Stimulated activated naive CD8-positive, alpha-beta T cell treated with anti-CD3 and anti-CD28 coated beads, Interleukin-15, amount 100 ng/mL, for 72 hours (primary cell): ENCODE measurements around the gene PAMR1.

Source experiments
- ATAC-seq: fragments of 150-1000 bp; cut with Tn5 transposase; 2 replicates; pipeline ENCODE4 v1.10.0; 2021; ENCODE audit warnings: mild to moderate bottlenecking, moderate library complexity
- DNase-seq, 2 donors: peaks; one replicate each; pipeline ENCODE4 v3.0.0; 2021 to 2022
- H3K27ac Mint-ChIP-seq, 2 donors: one replicate each; pipeline ENCODE4 v1.8.0; 2022; ENCODE audit warnings: mild to moderate bottlenecking in 2 of 2, mixed read lengths in 2 of 2, moderate library complexity in 2 of 2
- H3K27me3 Mint-ChIP-seq: one replicate; pipeline ENCODE4 v1.8.0; 2022; ENCODE audit warnings: mixed read lengths
- H3K4me1 Mint-ChIP-seq: one replicate; pipeline ENCODE4 v1.8.0; 2022; ENCODE audit warnings: mild to moderate bottlenecking, mixed read lengths
- H3K4me3 Mint-ChIP-seq, 2 donors: one replicate each; pipeline ENCODE4 v1.8.0; 2022; ENCODE audit warnings: mild to moderate bottlenecking in 2 of 2, mixed read lengths in 2 of 2, moderate library complexity in 1 of 2
- H3K9me3 Mint-ChIP-seq, 2 donors: one replicate each; pipeline ENCODE4 v1.8.0; 2022; ENCODE audit warnings: mixed read lengths in 2 of 2

The PAMR1 gene

GRCh38 chr11:35418282-35419183 is 106.9 kb downstream of the PAMR1 start:
- Mint-ChIP-seq H3K4me1 (peaks cover 23% of the 10 kb centered on the region), H3K9me3 (no peaks in the 10 kb centered on the region), H3K27me3 (peaks cover 99% of the 10 kb centered on the region), H3K27ac (no peak overlapping the region), H3K4me3 (peak overlapping the region; percentile 71 to 76)
- DNase-seq = peak in 1 of 2 donors; percentile 26
- ATAC-seq = peak; percentile 68

GRCh38 chr11:35415487-35415886 is 109.9 kb downstream of the PAMR1 start:
- ATAC-seq = no peak
- H3K4me3 Mint-ChIP-seq = no peak overlapping the region
- peaks cover 90% of the 10 kb centered on the region for H3K27me3 Mint-ChIP-seq

GRCh38 chr11:35414776-35415175 is 110.6 kb downstream of the PAMR1 start:
- H3K4me3 Mint-ChIP-seq = no peak overlapping the region
- no peak for ATAC-seq
- H3K4me1 Mint-ChIP-seq = peaks cover 14% of the 10 kb centered on the region
- peaks cover 85% of the 10 kb centered on the region for H3K27me3 Mint-ChIP-seq
- no peak for DNase-seq
- no peaks in the 10 kb centered on the region for H3K9me3 Mint-ChIP-seq
- no peak overlapping the region for H3K27ac Mint-ChIP-seq

More at GRCh38 chr11:35415487-35415886, 109.9 kb downstream of the PAMR1 start:
- H3K4me1 Mint-ChIP-seq = peaks cover 21% of the 10 kb centered on the region
- H3K27ac Mint-ChIP-seq = no peak overlapping the region
- H3K9me3 Mint-ChIP-seq = no peaks in the 10 kb centered on the region
- no peak for DNase-seq

GRCh38 chr11:35414311-35414710 is 111.1 kb downstream of the PAMR1 start:
- Mint-ChIP-seq H3K27me3 (peaks cover 81% of the 10 kb centered on the region), H3K4me3 (no peak overlapping the region), H3K27ac (no peak overlapping the region), H3K4me1 (peaks cover 11% of the 10 kb centered on the region), H3K9me3 (no peaks in the 10 kb centered on the region)
- DNase-seq = no peak
- no peak for ATAC-seq

- Mint-ChIP-seq H3K9me3 (no peaks in the 10 kb centered on the region), H3K4me1 (peaks cover 6% of the 10 kb centered on the region), H3K4me3 (no peak overlapping the region), H3K27ac (no peak overlapping the region), H3K27me3 (peaks cover 74% of the 10 kb centered on the region)
- ATAC-seq (no peak), DNase-seq (no peak)
These were observed 111.8 kb downstream of the PAMR1 start for GRCh38 chr11:35413598-35413997.

- H3K9me3 Mint-ChIP-seq = no peaks in the 10 kb centered on the region
- DNase-seq (no peak), ATAC-seq (no peak)
- no peaks in the 10 kb centered on the region for H3K4me1 Mint-ChIP-seq
- H3K27me3 Mint-ChIP-seq = peaks cover 61% of the 10 kb centered on the region
- no peak overlapping the region for H3K27ac Mint-ChIP-seq
- no peak overlapping the region for H3K4me3 Mint-ChIP-seq
These were observed 113.1 kb downstream of the PAMR1 start for GRCh38 chr11:35412285-35412684.

- Mint-ChIP-seq H3K27me3 (peaks cover 16% of the 10 kb centered on the region), H3K4me3 (no peak overlapping the region), H3K4me1 (no peaks in the 10 kb centered on the region), H3K9me3 (no peaks in the 10 kb centered on the region), H3K27ac (no peak overlapping the region)
- ATAC-seq = no peak
- no peak for DNase-seq
These were observed 118.4 kb downstream of the PAMR1 start for GRCh38 chr11:35407041-35407440.

- no peak for ATAC-seq
- DNase-seq = no peak
These were observed 121.0 kb downstream of the PAMR1 start for GRCh38 chr11:35404388-35404775.

GRCh38 chr11:35403765-35404387 is 121.5 kb downstream of the PAMR1 start:
- DNase-seq (no peak), ATAC-seq (no peak)
- H3K4me3 Mint-ChIP-seq = no peak overlapping the region
- H3K9me3 Mint-ChIP-seq = no peaks in the 10 kb centered on the region
- peaks cover 8% of the 10 kb centered on the region for H3K27me3 Mint-ChIP-seq
- no peak overlapping the region for H3K27ac Mint-ChIP-seq
- H3K4me1 Mint-ChIP-seq = no peaks in the 10 kb centered on the region

More at GRCh38 chr11:35404388-35404775, 121.0 kb downstream of the PAMR1 start:
- H3K4me3 Mint-ChIP-seq = no peak overlapping the region
- no peaks in the 10 kb centered on the region for H3K9me3 Mint-ChIP-seq
- no peaks in the 10 kb centered on the region for H3K4me1 Mint-ChIP-seq
- H3K27ac Mint-ChIP-seq = no peak overlapping the region
- peaks cover 3% of the 10 kb centered on the region for H3K27me3 Mint-ChIP-seq

- ATAC-seq (no peak), DNase-seq (no peak)
- H3K27ac Mint-ChIP-seq = peak overlapping the region in 1 of 2 donors; percentile 26
- H3K27me3 Mint-ChIP-seq = peaks cover 12% of the 10 kb centered on the region
- H3K4me3 Mint-ChIP-seq = no peak overlapping the region
- no peaks in the 10 kb centered on the region for H3K4me1 Mint-ChIP-seq
- no peaks in the 10 kb centered on the region for H3K9me3 Mint-ChIP-seq
These were observed 122.4 kb downstream of the PAMR1 start for GRCh38 chr11:35402751-35403660.

GRCh38 chr11:35398881-35399280 is 126.5 kb downstream of the PAMR1 start:
- H3K4me3 Mint-ChIP-seq = no peak overlapping the region
- DNase-seq (no peak), ATAC-seq (no peak)
- peaks cover 27% of the 10 kb centered on the region for H3K27me3 Mint-ChIP-seq
- H3K9me3 Mint-ChIP-seq = no peaks in the 10 kb centered on the region
- H3K4me1 Mint-ChIP-seq = no peaks in the 10 kb centered on the region
- H3K27ac Mint-ChIP-seq = no peak overlapping the region

- DNase-seq (no peak), ATAC-seq (no peak)
- Mint-ChIP-seq H3K4me1 (peaks cover 27% of the 10 kb centered on the region), H3K27me3 (peaks cover 39% of the 10 kb centered on the region), H3K9me3 (no peaks in the 10 kb centered on the region), H3K4me3 (no peak overlapping the region), H3K27ac (peak overlapping the region in 1 of 2 donors; percentile 71)
These were observed 130.5 kb downstream of the PAMR1 start for GRCh38 chr11:35394941-35395340.

GRCh38 chr11:35393098-35393497 is 132.3 kb downstream of the PAMR1 start:
- Mint-ChIP-seq H3K4me3 (no peak overlapping the region), H3K9me3 (no peaks in the 10 kb centered on the region), H3K4me1 (peaks cover 28% of the 10 kb centered on the region), H3K27me3 (peaks cover 27% of the 10 kb centered on the region), H3K27ac (no peak overlapping the region)
- ATAC-seq (no peak), DNase-seq (no peak)

GRCh38 chr11:35391922-35392688 is 133.3 kb downstream of the PAMR1 start:
- Mint-ChIP-seq H3K9me3 (no peaks in the 10 kb centered on the region), H3K4me3 (peak overlapping the region in 1 of 2 donors; percentile 30), H3K27ac (no peak overlapping the region), H3K27me3 (peaks cover 22% of the 10 kb centered on the region), H3K4me1 (peaks cover 28% of the 10 kb centered on the region)
- DNase-seq = peak; percentile 81 to 82
- ATAC-seq = peak; percentile 73
